Kidney (tissue), 14 donors: ENCODE data around the gene SLC43A3. TPM values are rescaled to one million over a fixed set of nuclear protein-coding genes. Genes with fewer than 3 reads are reported as not detected.

Experiments used
- DNase-seq, 5 donors: peaks; one replicate each; pipeline ENCODE4 v3.0.0-alpha.2; 2013 to 2020
- FAIRE-seq: peaks from 2 replicates; lab custom pipeline; 2012; peaks lifted over from hg19 to GRCh38; lab: Jason Lieb, UNC
- H3K27ac ChIP-seq, 2 donors: one replicate each; pipeline ENCODE4 v1.7.0; 2013; ENCODE audit warnings: low read depth in 2 of 2, low read length in 2 of 2, inconsistent platforms in 1 of 2
- H3K27me3 ChIP-seq: one replicate; pipeline ENCODE4 v1.7.1; 2013; ENCODE audit warnings: low read length, inconsistent platforms; ENCODE audit not compliant: control insufficient read depth, insufficient read depth
- H3K36me3 ChIP-seq, 3 donors: one replicate each; pipeline versions ENCODE4 v1.7.0 to v1.7.1; 2013; ENCODE audit warnings: low read length in 3 of 3, control low read depth in 1 of 3, inconsistent platforms in 1 of 3; ENCODE audit not compliant: insufficient read depth in 3 of 3, control insufficient read depth in 2 of 3
- H3K4me1 ChIP-seq, 3 donors: one replicate each; pipeline versions ENCODE4 v1.7.0 to v1.7.1; 2013; ENCODE audit warnings: low read length in 3 of 3, inconsistent platforms in 1 of 3, low read depth in 1 of 3; ENCODE audit not compliant: control insufficient read depth in 2 of 3, insufficient read depth in 2 of 3
- H3K4me3 ChIP-seq, 3 donors: one replicate each; pipeline versions ENCODE4 v1.7.0 to v1.8.1; 2013; ENCODE audit warnings: low read length in 3 of 3, control low read depth in 1 of 3, inconsistent platforms in 1 of 3
- H3K9ac ChIP-seq, 3 donors: one replicate each; pipeline versions ENCODE4 v1.7.0 to v1.7.1; 2013; ENCODE audit warnings: low read length in 3 of 3, control low read depth in 1 of 3, inconsistent platforms in 1 of 3
- H3K9me3 ChIP-seq, 3 donors: one replicate each; pipeline versions ENCODE4 v1.7.0 to v1.7.1; 2013; ENCODE audit warnings: low read length in 3 of 3, control low read depth in 1 of 3, inconsistent platforms in 1 of 3; ENCODE audit not compliant: control insufficient read depth in 2 of 3, insufficient read depth in 1 of 3
- CTCF ChIP-seq: IDR thresholded peaks from 3 replicates; pipeline ENCODE4 v1.5.1; 2012; ENCODE audit warnings: mild to moderate bottlenecking, moderate library complexity, borderline replicate concordance; ENCODE audit not compliant: insufficient read depth; ENCODE audit errors: extremely low read depth
- intact Hi-C: fragments of 100-400 bp; cut with DNase I; formaldehyde crosslinking; loops from one replicate; pipeline ENCODE4 v1.11.1; 2022
- polyA plus RNA-seq: library from polyadenylated mRNA; stranded (reverse); fragments of 350-450 nt; fragmentation: Illumina TruSeq; extraction: RNeasy Lipid Tissue Mini Kit (QIAGEN cat#74804); gene quantifications from one replicate; pipeline ENCODE4 v1.2.3, GENCODE V29; 2014; ENCODE audit warnings: low read depth, low replicate concordance; ENCODE audit not compliant: insufficient read depth
- total RNA-seq: library from RNA; stranded (reverse); fragmentation: NEBNext Ultra II Directional; extraction: Animal tissue kit (Norgen Biotek cat#: 25700); gene quantifications from one replicate; pipeline ENCODE4 v1.2.1, GENCODE V29; 2021
- donor health status: control.
- donor health status: control.
- donor health status: control.
- donor health status: control.
- donor health status: control.
- donor health status: DM: yes; HTN: yes; CAD: no.
- donor health status: Normal renal cell carcinoma (clear cell type).

The SLC43A3 gene
- total and polyA plus RNA-seq, 2 donors from 2014 or later: 6.0 to 39.8 TPM

- DNase-seq: no peak
- H3K27me3 ChIP-seq: no peaks in the 10 kb centered on the region
- intact Hi-C loops: no loop called here
- H3K4me3 ChIP-seq: no peak overlapping the region
- H3K9ac ChIP-seq: no peak overlapping the region
- peaks cover 0 to under 1% (median 0%) of the 10 kb centered on the region in 3 donors for H3K36me3 ChIP-seq
- TF ChIP-seq CTCF: no peak
- no peak overlapping the region for H3K27ac ChIP-seq
- FAIRE-seq: no peak
- no peaks in the 10 kb centered on the region for H3K4me1 ChIP-seq
- H3K9me3 ChIP-seq: no peaks in the 10 kb centered on the region
Observed at GRCh38 chr11:57409321-57410100, 17.4 kb downstream of the SLC43A3 start.

GRCh38 chr11:57408771-57409170, 18.1 kb downstream of the SLC43A3 start:
- Histone ChIP-seq H3K4me1 (no peaks in the 10 kb centered on the region), H3K4me3 (no peak overlapping the region), H3K27me3 (no peaks in the 10 kb centered on the region), H3K36me3 (no peaks in the 10 kb centered on the region), H3K9ac (no peak overlapping the region), H3K9me3 (no peaks in the 10 kb centered on the region), H3K27ac (no peak overlapping the region)
- TF ChIP-seq CTCF: no peak
- DNase-seq (no peak), FAIRE-seq (no peak)
- intact Hi-C loops: no loop called here

GRCh38 chr11:57407941-57408475, 18.9 kb downstream of the SLC43A3 start:
- Histone ChIP-seq H3K36me3 (no peaks in the 10 kb centered on the region), H3K27me3 (no peaks in the 10 kb centered on the region), H3K9me3 (no peaks in the 10 kb centered on the region), H3K4me1 (no peaks in the 10 kb centered on the region), H3K27ac (no peak overlapping the region), H3K9ac (no peak overlapping the region), H3K4me3 (no peak overlapping the region)
- no peak for FAIRE-seq
- no peak for DNase-seq
- intact Hi-C loops: no loop called here
- TF ChIP-seq CTCF: no peak
